ACC112 (cell line): Measurements from ENCODE around the gene ARF3.
"Not testable (repeated sequence)": the region's sequence is repeated elsewhere in the genome, so short reads cannot be mapped to it uniquely, and the experiment has no call there.

ENCODE experiments used
- H2AFZ ChIP-seq: fragments of 200-600 bp; sonication (generic); one replicate; pipeline ENCODE4 v1.6.0; 2017; ENCODE audit warnings: antibody characterized with exemption, low read length; ENCODE audit not compliant: unreplicated experiment
- H3K27ac ChIP-seq: fragments of 200-600 bp; sonication (generic); 2 replicates; pipeline ENCODE4 v1.5.1; 2014; ENCODE audit warnings: low read depth, mild to moderate bottlenecking, antibody characterized with exemption, low read length, moderate library complexity
- H3K27me3 ChIP-seq: fragments of 200-600 bp; sonication (generic); 2 replicates; pipeline ENCODE4 v1.6.1; 2014; ENCODE audit warnings: mild to moderate bottlenecking, antibody characterized with exemption, low read length, moderate library complexity, mixed read lengths; ENCODE audit not compliant: insufficient read depth
- H3K36me3 ChIP-seq: fragments of 200-600 bp; sonication (generic); 2 replicates; pipeline ENCODE4 v1.6.1; 2016; ENCODE audit warnings: mild to moderate bottlenecking, antibody characterized with exemption, low read length, moderate library complexity, mixed read lengths; ENCODE audit not compliant: insufficient read depth
- H3K4me1 ChIP-seq: fragments of 200-600 bp; sonication (generic); one replicate; pipeline ENCODE4 v1.6.1; 2016; ENCODE audit warnings: low read length, mixed read lengths; ENCODE audit not compliant: insufficient read depth, unreplicated experiment, control insufficient read depth
- H3K4me3 ChIP-seq: fragments of 200-600 bp; sonication (generic); 2 replicates; pipeline ENCODE4 v1.5.1; 2014; ENCODE audit warnings: mild to moderate bottlenecking, low read depth, low read length
- H3K79me2 ChIP-seq: fragments of 200-600 bp; sonication (generic); one replicate; pipeline ENCODE4 v1.6.0; 2016; ENCODE audit warnings: low read length; ENCODE audit not compliant: control insufficient read depth, unreplicated experiment, insufficient read depth

Gene ARF3

GRCh38 chr12:48924617-48925303, 32.5 kb downstream of the ARF3 start:
- Histone ChIP-seq H3K27me3 (no peaks in the 10 kb centered on the region), H3K79me2 (peaks cover 8% of the 10 kb centered on the region), H3K4me3 (peak overlapping the region; percentile 90), H3K4me1 (peaks cover 11% of the 10 kb centered on the region), H3K27ac (peak overlapping the region; percentile 37; the same call in 1 of the 2 replicates), H2AFZ (peak overlapping the region; percentile 34), H3K36me3 (peaks cover 14% of the 10 kb centered on the region)

GRCh38 chr12:48923117-48923516, 34.2 kb downstream of the ARF3 start:
- H3K27ac ChIP-seq: no peak overlapping the region
- H2AFZ ChIP-seq: no peak overlapping the region
- peaks cover 8% of the 10 kb centered on the region for H3K79me2 ChIP-seq
- H3K27me3 ChIP-seq: no peaks in the 10 kb centered on the region
- peaks cover 14% of the 10 kb centered on the region for H3K36me3 ChIP-seq
- H3K4me3 ChIP-seq: no peak overlapping the region
- peaks cover 11% of the 10 kb centered on the region for H3K4me1 ChIP-seq

DNA sequence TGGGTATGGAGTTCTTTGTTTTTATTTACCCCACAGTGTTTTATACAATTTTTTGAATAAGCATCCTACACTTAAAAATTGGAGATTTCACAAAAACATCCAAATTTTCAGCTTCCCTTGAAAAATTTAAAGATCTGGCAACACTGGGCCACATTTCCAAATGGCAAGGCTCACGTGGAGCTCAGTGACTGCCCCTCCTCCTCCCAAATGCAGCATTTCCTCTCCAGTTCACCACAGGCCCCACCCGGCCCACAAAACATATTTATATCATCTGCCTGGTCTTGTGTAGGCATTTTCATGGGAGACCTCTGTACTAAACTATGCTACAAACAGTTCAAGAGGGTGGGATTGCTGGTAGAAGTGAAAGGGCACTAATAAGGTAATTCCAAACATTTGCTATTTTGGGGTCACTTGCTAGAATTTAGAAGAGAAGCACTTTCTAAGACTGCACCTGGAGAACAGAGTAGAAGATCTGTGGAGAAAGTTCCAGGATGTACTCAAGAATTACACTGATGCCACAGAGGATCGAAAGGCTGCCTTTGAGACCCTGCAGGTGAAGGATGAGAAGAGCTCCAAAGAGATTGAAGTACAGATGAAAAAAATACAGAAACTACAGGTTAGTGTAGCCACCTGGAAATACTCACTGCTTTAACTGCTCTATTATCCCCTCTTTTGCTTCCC, 39.3 kb downstream of the ARF3 start:
- Histone ChIP-seq H2AFZ (no peak overlapping the region), H3K27ac (no peak overlapping the region), H3K27me3 (no peaks in the 10 kb centered on the region), H3K4me1 (no peaks in the 10 kb centered on the region), H3K4me3 (no peak overlapping the region), H3K36me3 (peaks cover under 1% of the 10 kb centered on the region; the same call in 1 of the 2 replicates), H3K79me2 (no peaks in the 10 kb centered on the region)

DNA sequence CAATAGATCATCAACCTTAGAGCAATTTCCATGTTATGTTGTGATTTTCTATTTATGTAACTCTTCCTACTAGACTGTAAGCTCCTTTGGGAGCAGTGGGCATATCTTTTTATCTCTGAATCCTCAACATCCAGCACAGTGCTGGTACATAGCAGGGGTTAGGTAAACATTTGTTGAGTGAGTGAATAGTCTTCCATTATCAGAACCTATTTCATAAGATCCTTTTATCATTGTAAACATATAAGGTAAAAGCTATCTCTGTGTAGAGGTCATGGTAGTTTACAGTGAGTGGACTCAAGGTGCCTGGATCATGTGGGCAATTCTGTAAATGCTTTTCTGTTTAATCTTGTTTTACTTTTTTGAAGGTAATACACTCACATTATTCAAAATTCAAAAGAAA, 47.1 kb downstream of the ARF3 start:
- Histone ChIP-seq H3K4me3 (no peak overlapping the region), H3K27me3 (no peaks in the 10 kb centered on the region), H3K27ac (no peak overlapping the region)

GRCh38 chr12:48909698-48910097, 47.6 kb downstream of the ARF3 start:
- not testable (repeated sequence) for H2AFZ ChIP-seq, H3K4me3 ChIP-seq, H3K27me3 ChIP-seq, H3K79me2 ChIP-seq, H3K4me1 ChIP-seq, H3K27ac ChIP-seq, H3K36me3 ChIP-seq

More for the DNA sequence above, 47.1 kb downstream of the ARF3 start:
- Histone ChIP-seq H3K79me2 (no peaks in the 10 kb centered on the region), H3K36me3 (no peaks in the 10 kb centered on the region), H3K4me1 (no peaks in the 10 kb centered on the region), H2AFZ (no peak overlapping the region)

DNA sequence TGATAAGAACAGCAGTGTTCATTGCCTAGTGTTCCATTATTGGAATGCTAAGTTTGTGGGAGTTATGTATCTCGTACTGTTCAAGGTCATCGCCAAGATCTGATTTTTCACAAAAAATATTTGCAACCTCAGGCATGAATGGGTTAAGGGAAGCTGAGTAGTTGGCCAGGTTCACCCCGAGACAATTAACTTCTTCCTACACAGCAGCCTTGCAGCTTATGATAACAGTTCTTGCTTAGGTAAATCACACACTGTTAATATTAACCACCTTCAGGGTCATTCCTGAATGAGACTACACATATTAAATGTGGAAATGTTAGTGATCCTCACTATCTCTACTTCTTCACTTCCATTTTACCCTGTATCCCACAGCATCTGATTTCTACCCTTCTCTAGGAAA, 50.0 kb downstream of the ARF3 start:
- Histone ChIP-seq H3K4me3 (no peak overlapping the region), H3K4me1 (peaks cover 4% of the 10 kb centered on the region)

GRCh38 chr12:48903982-48904411, 53.3 kb downstream of the ARF3 start:
- H3K4me1 ChIP-seq: peaks cover 4% of the 10 kb centered on the region
- peak overlapping the region; percentile 39 for H2AFZ ChIP-seq
- 0 out of 2 replicates have a peak, but pooled peaks cover 5% of the 10 kb centered on the region for H3K27me3 ChIP-seq
- no peak overlapping the region for H3K27ac ChIP-seq
- H3K79me2 ChIP-seq: no peaks in the 10 kb centered on the region
- no peaks in the 10 kb centered on the region for H3K36me3 ChIP-seq
- peak overlapping the region; percentile 66 for H3K4me3 ChIP-seq

More for the DNA sequence above, 50.0 kb downstream of the ARF3 start:
- Histone ChIP-seq H2AFZ (no peak overlapping the region), H3K79me2 (no peaks in the 10 kb centered on the region), H3K36me3 (no peaks in the 10 kb centered on the region), H3K27me3 (0 out of 2 replicates have a peak, but pooled peaks cover 5% of the 10 kb centered on the region), H3K27ac (no peak overlapping the region)

DNA sequence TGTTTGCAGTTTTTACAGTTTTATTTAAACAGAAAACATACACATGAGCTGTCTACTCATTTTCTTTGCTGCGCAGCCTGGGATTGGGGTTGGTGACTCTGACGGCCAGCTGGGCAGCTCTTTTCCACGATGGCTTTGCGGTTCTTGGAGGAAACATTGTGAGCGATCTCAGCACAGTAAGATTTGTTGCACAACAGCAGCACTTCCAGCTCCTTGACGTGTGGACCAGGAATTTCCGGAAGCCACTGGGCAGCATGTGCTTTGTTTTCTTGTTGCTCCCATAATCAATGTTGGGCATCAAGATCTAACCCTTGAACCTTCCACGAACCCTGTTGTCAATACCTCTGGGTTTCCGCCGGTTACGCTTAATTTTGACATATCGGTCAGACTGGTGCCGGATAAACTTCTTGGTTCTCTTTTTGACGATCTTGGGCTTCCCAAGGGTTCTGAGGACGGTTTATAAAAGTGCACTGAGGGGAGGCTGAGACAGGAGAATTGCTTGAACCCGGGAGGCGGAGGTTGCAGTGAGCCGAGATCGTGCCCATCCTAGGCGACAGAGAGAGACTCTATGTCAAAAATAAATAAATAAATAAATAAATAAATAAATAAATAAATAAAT, 53.8 kb downstream of the ARF3 start:
- Histone ChIP-seq H3K4me1 (peaks cover 4% of the 10 kb centered on the region), H3K27ac (no peak overlapping the region), H3K79me2 (no peaks in the 10 kb centered on the region), H3K27me3 (0 out of 2 replicates have a peak, but pooled peaks cover 5% of the 10 kb centered on the region), H2AFZ (no peak overlapping the region), H3K36me3 (no peaks in the 10 kb centered on the region), H3K4me3 (no peak overlapping the region)

DNA sequence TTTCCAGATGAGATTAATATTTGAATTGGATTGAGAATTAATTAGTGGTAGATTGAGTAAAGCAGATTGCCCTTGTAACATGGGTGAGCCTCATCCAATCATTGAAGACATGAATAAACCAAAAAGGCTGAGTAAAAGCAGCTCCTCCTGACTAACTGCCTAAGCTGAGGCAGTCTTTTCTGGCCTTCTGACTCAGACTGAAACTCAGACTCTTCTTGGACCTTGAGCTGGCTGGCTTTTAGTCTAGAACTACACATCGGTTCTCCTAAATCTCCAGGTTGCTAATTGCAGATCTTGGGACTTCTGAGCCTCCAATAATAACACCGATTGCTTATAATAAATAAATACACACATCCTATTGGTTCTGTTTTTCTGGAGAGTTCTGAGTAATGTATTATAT, 56.0 kb downstream of the ARF3 start:
- Histone ChIP-seq H3K4me3 (no peak overlapping the region), H3K27me3 (0 out of 2 replicates have a peak, but pooled peaks cover 5% of the 10 kb centered on the region), H3K79me2 (no peaks in the 10 kb centered on the region), H3K36me3 (no peaks in the 10 kb centered on the region), H3K4me1 (peaks cover 4% of the 10 kb centered on the region), H2AFZ (no peak overlapping the region), H3K27ac (no peak overlapping the region)

DNA sequence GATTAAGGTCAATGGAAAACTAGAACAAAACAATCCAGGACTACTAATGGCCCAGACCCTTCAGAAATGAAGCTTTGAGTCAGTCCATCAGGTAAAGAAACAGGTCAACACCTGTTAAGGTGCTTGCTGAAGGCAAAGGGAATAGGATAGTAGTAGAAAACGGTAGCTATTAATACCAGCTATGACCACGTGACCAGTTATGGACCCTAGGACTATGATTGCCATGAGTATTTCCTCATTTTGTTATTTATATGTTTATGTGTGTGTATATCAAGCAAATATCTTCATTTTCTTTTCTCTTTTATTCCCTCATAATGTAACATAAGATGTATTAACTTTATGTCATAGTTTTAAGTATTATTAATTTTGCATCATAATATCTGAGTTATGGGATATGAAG, 57.6 kb downstream of the ARF3 start:
- Histone ChIP-seq H3K4me3 (no peak overlapping the region), H3K27ac (no peak overlapping the region), H3K36me3 (no peaks in the 10 kb centered on the region), H3K79me2 (no peaks in the 10 kb centered on the region), H3K4me1 (peaks cover 4% of the 10 kb centered on the region), H3K27me3 (0 out of 2 replicates have a peak, but pooled peaks cover 5% of the 10 kb centered on the region), H2AFZ (no peak overlapping the region)
